Endothelial cell of umbilical vein (primary cell): ENCODE data around the gene GSTCD. TPM values are rescaled to one million over a fixed set of nuclear protein-coding genes. Genes with fewer than 3 reads are reported as not detected.

Source experiments
- BruUV-seq: library from RNA; stranded (reverse); fragments of 400-500 nt; replicated peaks from 2 replicates; lab custom pipeline; 2021; lab: Mats Ljungman, UMichigan
- CTCF ChIA-PET: fragments of 300-600, 350-600 bp; sonication (Branson Sonifier 250); formaldehyde crosslinking; loops from one replicate; lab custom pipeline; 2021; ENCODE audit warnings: antibody characterized with exemption, inconsistent platforms; lab: Charles Lee
- POLR2A ChIA-PET: fragments of 300-600, 350-600 bp; sonication (Branson Sonifier 250); formaldehyde crosslinking; loops from one replicate; lab custom pipeline; 2021; ENCODE audit warnings: antibody characterized with exemption, inconsistent platforms; lab: Charles Lee
- DNase-seq: peaks from one replicate; pipeline ENCODE4 v3.0.0-alpha.2; 2011; ENCODE audit warnings: low read depth, low spot score
- FAIRE-seq: peaks from 2 replicates; lab custom pipeline; 2011; peaks lifted over from hg19 to GRCh38; lab: Jason Lieb, UNC
- H2AFZ ChIP-seq: 2 replicates; pipeline ENCODE4 v1.6.0; 2012; ENCODE audit warnings: low read depth, low read length, control low read depth, inconsistent platforms
- H3K27ac ChIP-seq: 2 replicates; pipeline ENCODE4 v1.5.1; 2011; ENCODE audit warnings: low read depth, mild to moderate bottlenecking, control low read depth, low read length, moderate library complexity; ENCODE audit not compliant: insufficient read depth
- H3K27me3 ChIP-seq, 2 experiments: 2 replicates each; pipeline versions ENCODE4 v1.6.0 to v1.6.1; 2011; ENCODE audit warnings: low read length in 2 of 2, mixed read lengths in 1 of 2; ENCODE audit not compliant: control insufficient read depth in 2 of 2, insufficient read depth in 2 of 2
- H3K36me3 ChIP-seq, 2 experiments: 2 replicates in 1 of 2; 3 replicates in 1 of 2; pipeline ENCODE4 v1.5.1; 2011; ENCODE audit warnings: low read length in 2 of 2, mild to moderate bottlenecking in 1 of 2, moderate library complexity in 1 of 2; ENCODE audit not compliant: control insufficient read depth in 2 of 2, insufficient read depth in 2 of 2; ENCODE audit errors: extremely low read depth in 1 of 2
- H3K4me1 ChIP-seq: 3 replicates; pipeline ENCODE4 v1.5.1; 2011; ENCODE audit warnings: mild to moderate bottlenecking, low read length; ENCODE audit not compliant: control insufficient read depth, insufficient read depth; ENCODE audit errors: extremely low read depth
- H3K4me2 ChIP-seq: 2 replicates; pipeline ENCODE4 v1.6.1; 2011; ENCODE audit warnings: low read length, control low read depth, mixed read lengths; ENCODE audit not compliant: insufficient read depth
- H3K4me3 ChIP-seq, 3 experiments: fragments of 200-600 bp in 1 of 3; sonication (generic), shearing (Covaris generic) in 1 of 3; replicated peaks in 1 of 3; 2 replicates each; pipeline ENCODE4 v1.5.1; 2011 to 2016; ENCODE audit warnings: control low read depth in 3 of 3, low read length in 3 of 3, mild to moderate bottlenecking in 2 of 3, inconsistent platforms in 1 of 3, low read depth in 1 of 3, moderate library complexity in 1 of 3; ENCODE audit not compliant: insufficient read depth in 1 of 3
- H3K79me2 ChIP-seq: 2 replicates; pipeline ENCODE4 v1.6.0; 2012; ENCODE audit warnings: low read length, inconsistent platforms; ENCODE audit not compliant: control insufficient read depth, insufficient read depth
- H3K9ac ChIP-seq: replicated peaks from 2 replicates; pipeline ENCODE3; 2011; ENCODE audit warnings: low read length, control low read depth; ENCODE audit not compliant: insufficient read depth; ENCODE audit errors: extremely low read depth
- H3K9me1 ChIP-seq: replicated peaks from 3 replicates; pipeline ENCODE4 v1.6.0; 2011; ENCODE audit warnings: mild to moderate bottlenecking, low read length; ENCODE audit not compliant: control insufficient read depth, insufficient read depth; ENCODE audit errors: extremely low read depth
- H3K9me3 ChIP-seq: replicated peaks from 2 replicates; pipeline ENCODE4 v1.5.1; 2012; ENCODE audit warnings: low read length, inconsistent platforms; ENCODE audit not compliant: control insufficient read depth, insufficient read depth
- H4K20me1 ChIP-seq: replicated peaks from 2 replicates; pipeline ENCODE3; 2011; ENCODE audit warnings: mild to moderate bottlenecking, low read length; ENCODE audit not compliant: control insufficient read depth, insufficient read depth; ENCODE audit errors: extremely low read depth
- EZH2 ChIP-seq: IDR thresholded peaks from 2 replicates; pipeline ENCODE4 v1.6.1; 2012; ENCODE audit warnings: borderline replicate concordance, low read depth, mild to moderate bottlenecking, moderate library complexity, low read length, inconsistent platforms; ENCODE audit not compliant: severe bottlenecking
- FOS ChIP-seq: IDR thresholded peaks from 2 replicates; pipeline ENCODE4 v1.6.1; 2011; ENCODE audit warnings: mild to moderate bottlenecking, low read length, moderate library complexity, borderline replicate concordance; ENCODE audit not compliant: insufficient read depth
- GATA2 ChIP-seq: IDR thresholded peaks from 2 replicates; pipeline ENCODE4 v1.7.0; 2011; ENCODE audit warnings: low read depth, mild to moderate bottlenecking, moderate library complexity, mixed read lengths, low read length; ENCODE audit not compliant: insufficient read length, insufficient read depth
- JUN ChIP-seq: IDR thresholded peaks from 2 replicates; pipeline ENCODE4 v1.6.1; 2011; ENCODE audit warnings: borderline replicate concordance, low read depth; ENCODE audit not compliant: insufficient read length, insufficient read depth
- MYC ChIP-seq: IDR thresholded peaks from one replicate; pipeline ENCODE4 v1.6.1; 2011; ENCODE audit warnings: mild to moderate bottlenecking, low read depth, low read length
- POLR2A ChIP-seq: IDR thresholded peaks from 2 replicates; pipeline ENCODE4 v1.6.1; 2012; ENCODE audit warnings: low read depth, mild to moderate bottlenecking, control low read depth, low read length
- POLR2AphosphoS5 ChIP-seq: IDR thresholded peaks from 2 replicates; pipeline ENCODE4 v1.6.1; 2012; ENCODE audit warnings: low read depth, mild to moderate bottlenecking, control low read depth, low read length, moderate library complexity; ENCODE audit not compliant: insufficient read depth
- dilution Hi-C: fragments of 300-500 bp; cut with MboI; formaldehyde crosslinking; loops from one replicate; pipeline ENCODE4 v1.15.0; 2019; ENCODE audit warnings: low sequenced_read_pairs; ENCODE audit not compliant: extremely low pct_ligation_motif_present
- intact Hi-C: fragments of 100-400 bp; cut with micrococcal nuclease; formaldehyde crosslinking; loops from one replicate; pipeline ENCODE4 v1.10.0; 2022
- polyA plus RNA-seq, 4 experiments: library from polyadenylated mRNA; depleted of rRNA in 3 of 4; stranded (reverse) in 3 of 4; unstranded in 1 of 4; fragments of >200 nt; gene quantifications; 2 replicates each; pipeline versions ENCODE4 v1.2.1 to v1.2.3, GENCODE V29; 2011 to 2012; ENCODE audit warnings: missing spikeins in 1 of 4
- total RNA-seq: library from RNA; stranded (reverse); gene quantifications from 2 replicates; pipeline ENCODE4 v1.2.3, GENCODE V29; 2021
- TF ChIP-seq, protein P1 (sequence below), 2 donors: IDR thresholded peaks; 1 replicate in 1 of 2; 2 replicates in 1 of 2; pipeline ENCODE4 v1.5.1; 2011; ENCODE audit warnings: low read length in 2 of 2, mild to moderate bottlenecking in 2 of 2, moderate library complexity in 2 of 2, control low read depth in 1 of 2, inconsistent platforms in 1 of 2, low read depth in 1 of 2; ENCODE audit not compliant: insufficient read depth in 1 of 2; ENCODE audit errors: extremely low read depth in 1 of 2
- TF ChIP-seq, protein P2 (sequence below): IDR thresholded peaks from 2 replicates; pipeline ENCODE4 v1.6.1; 2011; ENCODE audit not compliant: insufficient read depth, insufficient read length

GSTCD gene
- total and polyA plus RNA-seq, 2 donors (not counting 3 experiments of a cell fraction or from before 2014, with no cell fraction given) = 3.3 to 11.3 TPM

DNA sequence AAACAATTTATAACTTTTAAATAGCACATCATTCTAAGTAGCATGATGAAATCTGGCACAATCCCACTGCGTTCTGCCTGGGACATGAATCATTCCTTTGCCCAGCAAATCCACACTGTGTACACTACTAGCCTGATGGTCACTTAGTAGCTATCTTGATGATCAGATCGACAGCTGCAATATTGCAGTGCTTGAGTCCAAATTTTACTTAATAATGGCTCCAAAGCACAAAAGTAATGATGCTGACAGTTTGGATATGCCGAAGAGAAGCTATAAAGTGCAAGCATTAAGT lies 100.1 kb downstream of the GSTCD start:
- Histone ChIP-seq H3K9me3 (no peaks in the 10 kb centered on the region), H3K4me2 (no peak overlapping the region), H3K4me1 (no peaks in the 10 kb centered on the region), H3K36me3 (no peaks in the 10 kb centered on the region), H3K79me2 (no peaks in the 10 kb centered on the region), H3K9ac (no peak overlapping the region), H2AFZ (no peak overlapping the region), H3K27ac (no peak overlapping the region), H4K20me1 (no peaks in the 10 kb centered on the region), H3K4me3 (no peak overlapping the region), H3K27me3 (no peaks in the 10 kb centered on the region), H3K9me1 (no peaks in the 10 kb centered on the region)
- CTCF ChIA-PET = no interaction called here
- dilution Hi-C loops = no loop called here
- DNase-seq (no peak), FAIRE-seq (no peak)
- intact Hi-C loops = no loop called here
- BruUV-seq = no TSS peak
- POLR2A ChIA-PET = no interaction called here
- no peak for TF ChIP-seq POLR2AphosphoS5
- TF ChIP-seq JUN = no peak
- TF ChIP-seq, protein P1, sequence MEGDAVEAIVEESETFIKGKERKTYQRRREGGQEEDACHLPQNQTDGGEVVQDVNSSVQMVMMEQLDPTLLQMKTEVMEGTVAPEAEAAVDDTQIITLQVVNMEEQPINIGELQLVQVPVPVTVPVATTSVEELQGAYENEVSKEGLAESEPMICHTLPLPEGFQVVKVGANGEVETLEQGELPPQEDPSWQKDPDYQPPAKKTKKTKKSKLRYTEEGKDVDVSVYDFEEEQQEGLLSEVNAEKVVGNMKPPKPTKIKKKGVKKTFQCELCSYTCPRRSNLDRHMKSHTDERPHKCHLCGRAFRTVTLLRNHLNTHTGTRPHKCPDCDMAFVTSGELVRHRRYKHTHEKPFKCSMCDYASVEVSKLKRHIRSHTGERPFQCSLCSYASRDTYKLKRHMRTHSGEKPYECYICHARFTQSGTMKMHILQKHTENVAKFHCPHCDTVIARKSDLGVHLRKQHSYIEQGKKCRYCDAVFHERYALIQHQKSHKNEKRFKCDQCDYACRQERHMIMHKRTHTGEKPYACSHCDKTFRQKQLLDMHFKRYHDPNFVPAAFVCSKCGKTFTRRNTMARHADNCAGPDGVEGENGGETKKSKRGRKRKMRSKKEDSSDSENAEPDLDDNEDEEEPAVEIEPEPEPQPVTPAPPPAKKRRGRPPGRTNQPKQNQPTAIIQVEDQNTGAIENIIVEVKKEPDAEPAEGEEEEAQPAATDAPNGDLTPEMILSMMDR (IDR thresholded peaks at IDR 0.05; ENCODE audit: extremely low read depth in 1 of 2, insufficient read depth in 1 of 2, low read depth in 1 of 2, low read length in 2 of 2) = no peak
- TF ChIP-seq MYC = no peak
- TF ChIP-seq EZH2 = no peak
- TF ChIP-seq GATA2 = no peak
- TF ChIP-seq POLR2A = no peak
- TF ChIP-seq FOS = no peak
- TF ChIP-seq, protein P2, sequence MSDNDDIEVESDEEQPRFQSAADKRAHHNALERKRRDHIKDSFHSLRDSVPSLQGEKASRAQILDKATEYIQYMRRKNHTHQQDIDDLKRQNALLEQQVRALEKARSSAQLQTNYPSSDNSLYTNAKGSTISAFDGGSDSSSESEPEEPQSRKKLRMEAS = no peak
